ENCODE results near the gene ACTL7A. TPM values are rescaled to one million over a fixed set of nuclear protein-coding genes. Genes with fewer than 3 reads are reported as not detected.
A peak's percentile ranks its signal among the peaks of the same experiment; 100 is the strongest.

ACTL7A gene
- total and polyA plus RNA-seq, 2 experiments from 2014 or later, result not detected

GRCh38 chr9:108876425-108876824 is 14.4 kb downstream of the ACTL7A start:
- no peaks in the 10 kb centered on the region for H3K27me3 ChIP-seq (ENCODE audit: insufficient read depth)
- H3K9me2 ChIP-seq (ENCODE audit: insufficient read depth), result no peaks in the 10 kb centered on the region
- Mint-ChIP-seq H3K36me3 (ENCODE audit: low read depth) (peaks cover 68% of the 10 kb centered on the region), H3K4me1 (no peaks in the 10 kb centered on the region), H3K27ac (no peak overlapping the region), H3K9me3 (no peaks in the 10 kb centered on the region), H3K4me3 (no peak overlapping the region), H3K27me3 (ENCODE audit: insufficient read depth, low read depth, poor library complexity) (no peaks in the 10 kb centered on the region)
- no peak overlapping the region for H2AFZ ChIP-seq
- peak; percentile 10 for DNase-seq (ENCODE audit: low spot score)
- TF ChIP-seq ETS1 (IDR thresholded peaks at IDR 0.05) (no peak), ZNF114 (CRISPR knock-in tag; IDR thresholded peaks at IDR 0.05) (no peak), POLR2AphosphoS5 (IDR thresholded peaks at IDR 0.05; ENCODE audit: low read depth) (no peak), STAT1 (IDR thresholded peaks at IDR 0.05; ENCODE audit: unreplicated experiment) (no peak), CREB1 (CRISPR knock-in tag; IDR thresholded peaks at IDR 0.05; ENCODE audit: low read depth) (no peak), REST (IDR thresholded peaks at IDR 0.05; ENCODE audit: unreplicated experiment) (no peak), ZNF331 (CRISPR knock-in tag; IDR thresholded peaks at IDR 0.05; ENCODE audit: low read depth) (no peak), EZH2phosphoT487 (IDR thresholded peaks at IDR 0.05; ENCODE audit: unreplicated experiment) (no peak), JUNB (IDR thresholded peaks at IDR 0.05; ENCODE audit: unreplicated experiment) (no peak), NANOG (IDR thresholded peaks at IDR 0.05; ENCODE audit: borderline replicate concordance) (no peak), ZNF462 (CRISPR knock-in tag; IDR thresholded peaks at IDR 0.05) (no peak), CTCF (conservative IDR thresholded peaks at IDR 0.05; ENCODE audit: low read depth in 2 of 2) (no peak), EZH2 (IDR thresholded peaks at IDR 0.05; ENCODE audit: low read depth, unreplicated experiment) (no peak)
- no peak for ATAC-seq
- no peak overlapping the region for H3K4me2 ChIP-seq
- no peaks in the 10 kb centered on the region for H4K20me1 ChIP-seq (replicated peaks; ENCODE audit: insufficient read depth)
- no peaks in the 10 kb centered on the region for H3K79me2 ChIP-seq (replicated peaks; ENCODE audit: insufficient read depth)
- H3K4me1 ChIP-seq (ENCODE audit: insufficient read depth), result no peaks in the 10 kb centered on the region
- H3K4me3 ChIP-seq, result no peak overlapping the region
- no peaks in the 10 kb centered on the region for H3F3A ChIP-seq (replicated peaks; ENCODE audit: low read depth)
- H3K27ac ChIP-seq (ENCODE audit: low read depth), result no peak overlapping the region
- H3K36me3 ChIP-seq (ENCODE audit: insufficient read depth), result peaks cover 41% of the 10 kb centered on the region
